ENCODE data around the gene TSPAN5.

The TSPAN5 gene

DNA sequence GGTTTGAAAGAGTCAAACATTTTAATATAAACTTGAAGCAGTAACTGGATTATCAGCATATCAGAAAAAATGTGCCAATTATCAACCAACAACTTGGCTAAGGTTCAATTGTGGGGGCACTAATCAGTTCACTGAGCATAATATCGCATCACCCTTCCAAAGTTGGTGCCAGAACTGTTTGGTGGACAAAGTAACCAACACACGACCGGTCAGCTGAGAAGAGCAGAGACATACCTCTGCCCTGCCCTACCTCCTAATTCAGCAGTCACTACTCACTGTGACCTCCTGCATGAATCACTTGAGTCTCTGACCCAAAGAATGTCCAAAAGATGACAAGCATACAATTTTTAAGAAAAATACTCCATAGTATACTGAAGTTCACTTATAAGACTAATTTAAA is 53.2 kb downstream of the TSPAN5 start:
- Histone ChIP-seq H3K27ac (ENCODE audit: low read depth, low read length) (no peak overlapping the region), H3K4me1 (ENCODE audit: control insufficient read depth in 5 of 5, insufficient read depth in 5 of 5, low read length in 5 of 5) (no peaks in the 10 kb centered on the region), H3K36me3 (ENCODE audit: control insufficient read depth in 5 of 5, insufficient read depth in 5 of 5, low read length in 5 of 5) (no peaks in the 10 kb centered on the region), H3K9me3 (ENCODE audit: control insufficient read depth in 5 of 5, low read length in 5 of 5) (peaks cover 3 to 9% (median 6%) of the 10 kb centered on the region in 5 donors), H3K4me3 (ENCODE audit: low read depth in 1 of 5, low read length in 5 of 5) (no peak overlapping the region), H3K9ac (ENCODE audit: low read length in 5 of 5) (no peak overlapping the region), H3K27me3 (ENCODE audit: control insufficient read depth in 5 of 5, insufficient read depth in 4 of 5, low read length in 5 of 5) (no peaks in the 10 kb centered on the region)

GRCh38 chr4:98604723-98605122 is 53.7 kb downstream of the TSPAN5 start:
- Histone ChIP-seq H3K9ac (ENCODE audit: low read length in 5 of 5) (no peak overlapping the region), H3K4me3 (ENCODE audit: low read depth in 1 of 5, low read length in 5 of 5) (no peak overlapping the region), H3K27ac (ENCODE audit: low read depth, low read length) (no peak overlapping the region), H3K9me3 (ENCODE audit: control insufficient read depth in 5 of 5, low read length in 5 of 5) (peaks cover 4 to 10% (median 7%) of the 10 kb centered on the region in 5 donors), H3K4me1 (ENCODE audit: control insufficient read depth in 5 of 5, insufficient read depth in 5 of 5, low read length in 5 of 5) (no peaks in the 10 kb centered on the region), H3K27me3 (ENCODE audit: control insufficient read depth in 5 of 5, insufficient read depth in 4 of 5, low read length in 5 of 5) (no peaks in the 10 kb centered on the region), H3K36me3 (ENCODE audit: control insufficient read depth in 5 of 5, insufficient read depth in 5 of 5, low read length in 5 of 5) (no peaks in the 10 kb centered on the region)

GRCh38 chr4:98603683-98604521 is 54.5 kb downstream of the TSPAN5 start:
- Histone ChIP-seq H3K9ac (ENCODE audit: low read length in 5 of 5) (no peak overlapping the region), H3K36me3 (ENCODE audit: control insufficient read depth in 5 of 5, insufficient read depth in 5 of 5, low read length in 5 of 5) (no peaks in the 10 kb centered on the region), H3K27me3 (ENCODE audit: control insufficient read depth in 5 of 5, insufficient read depth in 4 of 5, low read length in 5 of 5) (no peaks in the 10 kb centered on the region), H3K9me3 (ENCODE audit: control insufficient read depth in 5 of 5, low read length in 5 of 5) (peaks cover 6 to 16% (median 11%) of the 10 kb centered on the region in 5 donors), H3K4me3 (ENCODE audit: low read depth in 1 of 5, low read length in 5 of 5) (no peak overlapping the region), H3K27ac (ENCODE audit: low read depth, low read length) (no peak overlapping the region), H3K4me1 (ENCODE audit: control insufficient read depth in 5 of 5, insufficient read depth in 5 of 5, low read length in 5 of 5) (no peaks in the 10 kb centered on the region)

DNA sequence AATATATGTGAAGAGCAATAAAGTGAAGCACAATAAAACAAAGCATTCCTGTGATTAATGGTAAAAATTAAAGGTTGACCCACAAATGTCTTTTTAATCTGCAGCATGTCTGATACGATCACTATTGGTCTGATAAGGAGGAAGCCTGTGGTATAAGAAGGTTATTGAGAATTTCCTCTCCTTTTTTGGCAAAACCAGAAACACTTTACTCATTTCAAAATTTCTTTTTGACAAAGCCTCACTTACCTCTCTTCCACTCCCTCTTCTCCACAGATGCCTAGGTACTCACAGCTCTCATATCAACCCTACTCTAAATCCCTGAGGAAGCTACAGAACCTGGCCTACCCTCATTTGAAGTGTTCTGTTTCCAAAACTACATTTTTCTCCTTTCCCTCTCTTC is 56.1 kb downstream of the TSPAN5 start:
- H3K9me3 ChIP-seq (ENCODE audit: control insufficient read depth in 5 of 5, low read length in 5 of 5): peaks cover 6 to 16% (median 11%) of the 10 kb centered on the region in 5 donors
- H3K36me3 ChIP-seq (ENCODE audit: control insufficient read depth in 5 of 5, insufficient read depth in 5 of 5, low read length in 5 of 5): no peaks in the 10 kb centered on the region
- no peak overlapping the region for H3K4me3 ChIP-seq (ENCODE audit: low read depth in 1 of 5, low read length in 5 of 5)
- no peak overlapping the region for H3K27ac ChIP-seq (ENCODE audit: low read depth, low read length)
- no peak overlapping the region for H3K9ac ChIP-seq (ENCODE audit: low read length in 5 of 5)
- no peaks in the 10 kb centered on the region for H3K27me3 ChIP-seq (ENCODE audit: control insufficient read depth in 5 of 5, insufficient read depth in 4 of 5, low read length in 5 of 5)
- no peaks in the 10 kb centered on the region for H3K4me1 ChIP-seq (ENCODE audit: control insufficient read depth in 5 of 5, insufficient read depth in 5 of 5, low read length in 5 of 5)

GRCh38 chr4:98601708-98602107 is 56.7 kb downstream of the TSPAN5 start:
- no peak overlapping the region for H3K4me3 ChIP-seq (ENCODE audit: low read depth in 1 of 5, low read length in 5 of 5)
- no peaks in the 10 kb centered on the region for H3K27me3 ChIP-seq (ENCODE audit: control insufficient read depth in 5 of 5, insufficient read depth in 4 of 5, low read length in 5 of 5)
- no peaks in the 10 kb centered on the region for H3K36me3 ChIP-seq (ENCODE audit: control insufficient read depth in 5 of 5, insufficient read depth in 5 of 5, low read length in 5 of 5)
- H3K9me3 ChIP-seq (ENCODE audit: control insufficient read depth in 5 of 5, low read length in 5 of 5): peaks cover 6 to 16% (median 11%) of the 10 kb centered on the region in 5 donors
- H3K4me1 ChIP-seq (ENCODE audit: control insufficient read depth in 5 of 5, insufficient read depth in 5 of 5, low read length in 5 of 5): no peaks in the 10 kb centered on the region
- no peak overlapping the region for H3K27ac ChIP-seq (ENCODE audit: low read depth, low read length)
- no peak overlapping the region for H3K9ac ChIP-seq (ENCODE audit: low read length in 5 of 5)

- Histone ChIP-seq H3K9ac (ENCODE audit: low read length in 5 of 5) (no peak overlapping the region), H3K36me3 (ENCODE audit: control insufficient read depth in 5 of 5, insufficient read depth in 5 of 5, low read length in 5 of 5) (no peaks in the 10 kb centered on the region), H3K27ac (ENCODE audit: low read depth, low read length) (no peak overlapping the region), H3K27me3 (ENCODE audit: control insufficient read depth in 5 of 5, insufficient read depth in 4 of 5, low read length in 5 of 5) (no peaks in the 10 kb centered on the region), H3K4me3 (ENCODE audit: low read depth in 1 of 5, low read length in 5 of 5) (no peak overlapping the region), H3K9me3 (ENCODE audit: control insufficient read depth in 5 of 5, low read length in 5 of 5) (peaks cover 6 to 16% (median 9%) of the 10 kb centered on the region in 5 donors), H3K4me1 (ENCODE audit: control insufficient read depth in 5 of 5, insufficient read depth in 5 of 5, low read length in 5 of 5) (no peaks in the 10 kb centered on the region)
Measured at GRCh38 chr4:98599617-98600205, 58.7 kb downstream of the TSPAN5 start.

DNA sequence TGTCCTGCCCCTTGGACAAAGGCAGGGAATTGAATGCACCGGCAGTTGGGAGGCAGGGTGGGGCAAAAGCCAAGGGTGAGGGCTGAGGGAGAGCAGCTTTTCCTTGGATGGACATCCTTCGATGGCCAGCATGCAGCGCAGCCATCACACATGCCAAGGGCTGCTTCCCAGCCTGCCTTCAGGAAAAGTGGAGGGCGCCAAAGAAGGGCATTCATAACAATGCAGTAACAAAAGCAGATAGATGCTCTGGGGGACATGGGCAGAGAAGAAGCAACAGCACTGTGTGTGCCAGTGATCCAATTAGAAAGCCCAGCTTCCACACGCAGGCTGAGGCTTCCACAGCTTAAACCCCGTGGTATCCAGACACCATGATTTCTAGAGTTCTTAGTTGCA is 71.5 kb downstream of the TSPAN5 start:
- H3K9me3 ChIP-seq (ENCODE audit: control insufficient read depth in 5 of 5, low read length in 5 of 5): no peaks in the 10 kb centered on the region
- H3K4me1 ChIP-seq (ENCODE audit: control insufficient read depth in 5 of 5, insufficient read depth in 5 of 5, low read length in 5 of 5): no peaks in the 10 kb centered on the region
- no peaks in the 10 kb centered on the region for H3K36me3 ChIP-seq (ENCODE audit: control insufficient read depth in 5 of 5, insufficient read depth in 5 of 5, low read length in 5 of 5)
- no peaks in the 10 kb centered on the region for H3K27me3 ChIP-seq (ENCODE audit: control insufficient read depth in 5 of 5, insufficient read depth in 4 of 5, low read length in 5 of 5)
- H3K4me3 ChIP-seq (ENCODE audit: low read depth in 1 of 5, low read length in 5 of 5): no peak overlapping the region
- no peak overlapping the region for H3K27ac ChIP-seq (ENCODE audit: low read depth, low read length)
- H3K9ac ChIP-seq (ENCODE audit: low read length in 5 of 5): no peak overlapping the region

DNA sequence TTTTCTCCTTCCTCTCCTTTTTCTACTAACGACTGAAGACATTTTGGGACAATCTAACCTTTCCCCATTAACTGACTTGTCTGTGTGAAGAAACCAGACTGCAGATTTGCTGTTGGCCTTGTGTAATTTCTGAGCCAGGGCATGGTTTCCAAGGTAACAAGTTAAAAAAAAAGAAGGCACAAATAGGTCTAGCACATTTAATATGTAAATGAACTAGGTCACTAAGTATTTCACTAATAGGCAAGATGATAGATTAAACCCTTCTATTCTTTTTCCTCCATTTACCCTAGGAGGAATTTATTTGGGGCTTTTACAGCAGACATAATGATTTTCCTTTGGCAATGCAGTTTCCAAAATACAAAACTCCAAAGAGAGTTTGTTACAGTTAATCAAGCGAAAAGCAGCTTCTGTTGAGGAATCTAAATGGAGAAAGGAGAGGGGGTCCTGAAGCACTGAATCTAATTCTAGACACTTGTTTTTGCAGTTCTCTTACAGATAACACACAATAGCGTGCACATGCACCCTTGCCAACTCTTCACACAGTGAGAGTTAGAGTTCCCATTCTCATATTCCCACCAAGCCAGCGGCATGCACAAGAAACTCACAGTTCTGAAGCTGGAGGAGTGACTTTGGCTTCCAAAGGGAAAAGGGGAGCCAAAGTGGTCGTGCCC is 72.0 kb downstream of the TSPAN5 start:
- Histone ChIP-seq H3K4me3 (ENCODE audit: low read depth in 1 of 5, low read length in 5 of 5) (no peak overlapping the region), H3K9ac (ENCODE audit: low read length in 5 of 5) (no peak overlapping the region), H3K9me3 (ENCODE audit: control insufficient read depth in 5 of 5, low read length in 5 of 5) (no peaks in the 10 kb centered on the region), H3K4me1 (ENCODE audit: control insufficient read depth in 5 of 5, insufficient read depth in 5 of 5, low read length in 5 of 5) (no peaks in the 10 kb centered on the region), H3K27me3 (ENCODE audit: control insufficient read depth in 5 of 5, insufficient read depth in 4 of 5, low read length in 5 of 5) (no peaks in the 10 kb centered on the region), H3K36me3 (ENCODE audit: control insufficient read depth in 5 of 5, insufficient read depth in 5 of 5, low read length in 5 of 5) (no peaks in the 10 kb centered on the region), H3K27ac (ENCODE audit: low read depth, low read length) (no peak overlapping the region)

DNA sequence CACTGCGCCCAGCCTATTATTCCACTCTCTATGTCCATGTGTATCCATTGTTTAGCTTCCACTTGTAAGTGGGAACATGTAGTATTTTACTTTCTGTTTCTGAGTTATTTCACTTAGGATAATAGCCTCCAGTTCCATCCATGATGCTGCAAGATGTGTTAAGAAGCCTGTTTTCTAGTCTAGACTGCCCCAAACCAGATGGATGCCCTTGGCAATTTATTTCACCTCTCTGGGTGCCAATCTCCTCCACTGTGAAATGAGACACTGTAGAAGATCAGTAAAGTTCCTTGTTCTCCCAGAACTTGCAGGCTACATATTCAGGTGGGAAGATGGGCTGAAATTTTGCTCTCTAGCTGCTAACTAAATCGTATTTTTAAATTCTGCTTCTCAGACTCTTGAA is 72.8 kb downstream of the TSPAN5 start:
- no peak overlapping the region for H3K27ac ChIP-seq (ENCODE audit: low read depth, low read length)
- H3K4me3 ChIP-seq (ENCODE audit: low read depth in 1 of 5, low read length in 5 of 5): no peak overlapping the region
- H3K9ac ChIP-seq (ENCODE audit: low read length in 5 of 5): no peak overlapping the region
- no peaks in the 10 kb centered on the region for H3K9me3 ChIP-seq (ENCODE audit: control insufficient read depth in 5 of 5, low read length in 5 of 5)
- no peaks in the 10 kb centered on the region for H3K4me1 ChIP-seq (ENCODE audit: control insufficient read depth in 5 of 5, insufficient read depth in 5 of 5, low read length in 5 of 5)
- H3K27me3 ChIP-seq (ENCODE audit: control insufficient read depth in 5 of 5, insufficient read depth in 4 of 5, low read length in 5 of 5): no peaks in the 10 kb centered on the region
- H3K36me3 ChIP-seq (ENCODE audit: control insufficient read depth in 5 of 5, insufficient read depth in 5 of 5, low read length in 5 of 5): no peaks in the 10 kb centered on the region

- H3K9me3 ChIP-seq (ENCODE audit: control insufficient read depth in 5 of 5, low read length in 5 of 5): no peaks in the 10 kb centered on the region
- no peak overlapping the region for H3K4me3 ChIP-seq (ENCODE audit: low read depth in 1 of 5, low read length in 5 of 5)
- H3K9ac ChIP-seq (ENCODE audit: low read length in 5 of 5): no peak overlapping the region
- H3K27ac ChIP-seq (ENCODE audit: low read depth, low read length): no peak overlapping the region
- H3K36me3 ChIP-seq (ENCODE audit: control insufficient read depth in 5 of 5, insufficient read depth in 5 of 5, low read length in 5 of 5): no peaks in the 10 kb centered on the region
- no peaks in the 10 kb centered on the region for H3K4me1 ChIP-seq (ENCODE audit: control insufficient read depth in 5 of 5, insufficient read depth in 5 of 5, low read length in 5 of 5)
- H3K27me3 ChIP-seq (ENCODE audit: control insufficient read depth in 5 of 5, insufficient read depth in 4 of 5, low read length in 5 of 5): no peaks in the 10 kb centered on the region
Measured at GRCh38 chr4:98584265-98584664, 74.1 kb downstream of the TSPAN5 start.

Data from subcutaneous abdominal adipose tissue (tissue), 5 donors.